A673 (cell line): ENCODE results near the gene PPA2.

Experiments used
- CTCF ChIP-seq: fragments of 300-800, 200-600 bp; sonication (generic); conservative IDR thresholded peaks from 2 replicates; pipeline ENCODE4 v1.5.1; 2017; ENCODE audit warnings: low read depth, mild to moderate bottlenecking, antibody characterized with exemption, low read length, moderate library complexity, mixed read lengths
- EZH2 ChIP-seq: fragments of 200-600 bp; sonication (generic); IDR thresholded peaks from 2 replicates; pipeline ENCODE4 v1.6.1; 2017; ENCODE audit warnings: borderline replicate concordance, low read depth, mild to moderate bottlenecking, mixed read lengths, antibody characterized with exemption, low read length; ENCODE audit not compliant: poor library complexity, severe bottlenecking

GRCh38 chr4:105400901-105401677 lies 72.8 kb downstream of the PPA2 start:
- no peak for TF ChIP-seq CTCF
- TF ChIP-seq EZH2, result no peak
